OCI-LY7 (cell line): ENCODE measurements around the gene ARHGEF10L. TPM values are rescaled to one million over a fixed set of nuclear protein-coding genes. Genes with fewer than 3 reads are reported as not detected.

Experiments used
- BruUV-seq: library from RNA; stranded (reverse); fragments of 400-500 nt; replicated peaks from 2 replicates; lab custom pipeline; 2021; lab: Mats Ljungman, UMichigan
- CTCF ChIA-PET: fragments of 300-600 bp; sonication (Branson Sonifier 250); formaldehyde crosslinking; loops from one replicate; lab custom pipeline; 2022; ENCODE audit warnings: antibody characterized with exemption; ENCODE audit not compliant: unreplicated experiment; lab: Charles Lee
- POLR2A ChIA-PET: fragments of 300-600 bp; sonication (Branson Sonifier 250); formaldehyde crosslinking; loops from one replicate; lab custom pipeline; 2022; ENCODE audit warnings: antibody characterized with exemption; lab: Charles Lee
- DNase-seq: peaks from one replicate; pipeline ENCODE4 v3.0.0-alpha.2; 2015; ENCODE audit warnings: low spot score
- H2AFZ ChIP-seq: fragments of 200-600 bp; sonication (generic), shearing (Covaris generic); 2 replicates; pipeline ENCODE4 v1.6.1; 2014; ENCODE audit warnings: mild to moderate bottlenecking, antibody characterized with exemption, low read length, moderate library complexity
- H3K27ac ChIP-seq: fragments of 200-600 bp; sonication (generic); 2 replicates; pipeline ENCODE4 v1.5.1; 2014; ENCODE audit warnings: mixed run types, low read depth, mild to moderate bottlenecking, moderate library complexity, low read length, inconsistent platforms; ENCODE audit not compliant: poor library complexity, severe bottlenecking
- H3K36me3 ChIP-seq: fragments of 200-600 bp; sonication (generic); 2 replicates; pipeline ENCODE4 v1.6.1; 2014; ENCODE audit warnings: mild to moderate bottlenecking, antibody characterized with exemption, low read length, moderate library complexity, mixed read lengths; ENCODE audit not compliant: insufficient read depth
- H3K4me1 ChIP-seq: fragments of 200-600 bp; sonication (generic); 2 replicates; pipeline ENCODE4 v1.5.1; 2014; ENCODE audit warnings: mild to moderate bottlenecking, low read length; ENCODE audit not compliant: insufficient read depth, poor library complexity, severe bottlenecking
- H3K4me2 ChIP-seq: fragments of 200-600 bp; sonication (generic); 2 replicates; pipeline ENCODE4 v1.6.1; 2014; ENCODE audit warnings: mild to moderate bottlenecking, low read length
- H3K4me3 ChIP-seq: fragments of 200-600 bp; sonication (generic); 2 replicates; pipeline ENCODE4 v1.5.1; 2014; ENCODE audit warnings: mild to moderate bottlenecking, low read depth, low read length; ENCODE audit not compliant: poor library complexity, severe bottlenecking
- H3K79me2 ChIP-seq: fragments of 200-600 bp; sonication (generic); 2 replicates; pipeline ENCODE4 v1.6.1; 2016; ENCODE audit warnings: low read depth, mild to moderate bottlenecking, low read length, moderate library complexity, mixed read lengths; ENCODE audit not compliant: insufficient read depth
- H3K9me2 ChIP-seq: fragments of 200-600 bp; sonication (generic); 2 replicates; pipeline ENCODE4 v1.6.1; 2016; ENCODE audit warnings: mild to moderate bottlenecking, low read length, mixed read lengths; ENCODE audit not compliant: insufficient read depth
- H3K9me3 ChIP-seq: fragments of 200-600 bp; sonication (generic); 2 replicates; pipeline ENCODE4 v1.6.1; 2014; ENCODE audit warnings: mild to moderate bottlenecking, mixed run types, low read length, mixed read lengths
- H4K20me1 ChIP-seq: fragments of 200-600 bp; sonication (generic); 2 replicates; pipeline ENCODE4 v1.6.1; 2014; ENCODE audit warnings: mild to moderate bottlenecking, antibody characterized with exemption, low read length, moderate library complexity, mixed read lengths; ENCODE audit not compliant: insufficient read depth
- CTCF ChIP-seq: fragments of 200-600 bp; sonication (generic); conservative IDR thresholded peaks from 2 replicates; pipeline ENCODE4 v1.5.1; 2014; ENCODE audit warnings: mild to moderate bottlenecking, antibody characterized with exemption, low read length, moderate library complexity, mixed read lengths
- EZH2phosphoT487 ChIP-seq: fragments of 200-600 bp; sonication (generic); IDR thresholded peaks from 2 replicates; pipeline ENCODE4 v1.6.1; 2018; ENCODE audit warnings: low read depth, borderline replicate concordance, mild to moderate bottlenecking, mixed run types, antibody characterized with exemption, low read length, moderate library complexity, mixed read lengths
- intact Hi-C: fragments of 100-400 bp; cut with micrococcal nuclease; formaldehyde crosslinking; loops from one replicate; pipeline ENCODE4 v1.10.0; 2022; ENCODE audit not compliant: unreplicated experiment
- total RNA-seq, 2 experiments: library from RNA; depleted of rRNA in 1 of 2; stranded (reverse); fragments of >200 nt in 1 of 2; shearing (Covaris generic) in 1 of 2; gene quantifications; 2 replicates each; pipeline ENCODE4 v1.2.3, GENCODE V29; 2014 to 2022

The ARHGEF10L gene
- total RNA-seq, 2 experiments from 2014 or later: 2.4 TPM; not detected in 1

GRCh38 chr1:17599291-17599953, 59.9 kb downstream of the ARHGEF10L start:
- no peaks in the 10 kb centered on the region for H3K36me3 ChIP-seq
- POLR2A ChIA-PET: interaction anchor here (2.2 kb wide), 1 partner anchor 13 kb away, joined by 10 read pairs; no protein-coding TSS in a partner anchor
- H3K4me2 ChIP-seq: no peak overlapping the region
- no peaks in the 10 kb centered on the region for H4K20me1 ChIP-seq
- no peak overlapping the region for H3K4me3 ChIP-seq
- H3K9me3 ChIP-seq: no peaks in the 10 kb centered on the region
- CTCF ChIA-PET: interaction anchor here (1.4 kb wide), 1 partner anchor 7 kb away, joined by 5 read pairs; no protein-coding TSS in a partner anchor
- intact Hi-C loops: no loop called here
- no peak overlapping the region for H2AFZ ChIP-seq
- H3K9me2 ChIP-seq: no peaks in the 10 kb centered on the region
- TF ChIP-seq CTCF (no peak), EZH2phosphoT487 (no peak)
- no peak overlapping the region for H3K27ac ChIP-seq
- DNase-seq: no peak
- no peaks in the 10 kb centered on the region for H3K4me1 ChIP-seq
- H3K79me2 ChIP-seq: no peaks in the 10 kb centered on the region
- BruUV-seq: no TSS peak

- H3K4me3 ChIP-seq: no peak overlapping the region
- H3K9me3 ChIP-seq: no peaks in the 10 kb centered on the region
- H3K36me3 ChIP-seq: no peaks in the 10 kb centered on the region
- no peak overlapping the region for H3K27ac ChIP-seq
- TF ChIP-seq EZH2phosphoT487: no peak
- TF ChIP-seq CTCF: no peak
- CTCF ChIA-PET: interaction anchor here (0.6 kb wide), 1 partner anchor 12 kb away, joined by 3 read pairs; no protein-coding TSS in a partner anchor
- no peak overlapping the region for H3K4me2 ChIP-seq
- H3K79me2 ChIP-seq: no peaks in the 10 kb centered on the region
- POLR2A ChIA-PET: interaction anchor here (2.2 kb wide), 1 partner anchor 14 kb away, joined by 10 read pairs; no protein-coding TSS in a partner anchor
- intact Hi-C loops: no loop called here
- no peaks in the 10 kb centered on the region for H4K20me1 ChIP-seq
- BruUV-seq: no TSS peak
- H3K4me1 ChIP-seq: no peaks in the 10 kb centered on the region
- no peaks in the 10 kb centered on the region for H3K9me2 ChIP-seq
- no peak overlapping the region for H2AFZ ChIP-seq
- DNase-seq: no peak
Observed at GRCh38 chr1:17599954-17600300, 60.4 kb downstream of the ARHGEF10L start.

GRCh38 chr1:17600321-17600720, 60.8 kb downstream of the ARHGEF10L start:
- Histone ChIP-seq H3K27ac (no peak overlapping the region), H3K9me3 (no peaks in the 10 kb centered on the region), H3K79me2 (no peaks in the 10 kb centered on the region), H3K4me2 (no peak overlapping the region), H3K36me3 (no peaks in the 10 kb centered on the region), H4K20me1 (no peaks in the 10 kb centered on the region), H3K4me1 (no peaks in the 10 kb centered on the region), H2AFZ (no peak overlapping the region), H3K4me3 (no peak overlapping the region), H3K9me2 (no peaks in the 10 kb centered on the region)
- ChIA-PET CTCF (interaction anchor here (0.6 kb wide), 1 partner anchor 11 kb away, joined by 3 read pairs; no protein-coding TSS in a partner anchor), POLR2A (no interaction called here)
- intact Hi-C loops: no loop called here
- DNase-seq: no peak
- no TSS peak for BruUV-seq
- no peak for TF ChIP-seq CTCF
- no peak for TF ChIP-seq EZH2phosphoT487
